ENCODE results near the gene SEMA3D. TPM values are rescaled to one million over a fixed set of nuclear protein-coding genes. Genes with fewer than 3 reads are reported as not detected.

Gene SEMA3D
- total RNA-seq: not detected

GRCh38 chr7:85186521-85187241 is at the start of gene SEMA3D:
Gene SEMA3D, minus strand, starts transcription at chr7:85187056. Its CDS starts 65,165 bp downstream, at chr7:85121891.
- ATAC-seq (peak in 1 of 2 donors; percentile 83), DNase-seq (ENCODE audit: low spot score in 2 of 2) (peak in 1 of 2 donors; percentile 36)
- H3K27ac Mint-ChIP-seq: no peak within 1 kb of the TSS
- H3K36me3 Mint-ChIP-seq: peaks cover 8 to 9% of the 10 kb centered on the region in 2 donors
- H3K9me3 Mint-ChIP-seq: peaks cover 0 to 5% of the 10 kb centered on the region in 2 donors

GRCh38 chr7:85234730-85235129 is 47.9 kb upstream of the SEMA3D start:
- no peaks in the 10 kb centered on the region for H3K36me3 Mint-ChIP-seq
- no peak overlapping the region for H3K27ac Mint-ChIP-seq
- DNase-seq (ENCODE audit: low spot score in 2 of 2) (no peak), ATAC-seq (no peak)
- H3K9me3 Mint-ChIP-seq: peaks cover 0 to 16% of the 10 kb centered on the region in 2 donors

GRCh38 chr7:85232068-85232467 is 45.2 kb upstream of the SEMA3D start:
- ATAC-seq (no peak), DNase-seq (ENCODE audit: low spot score in 2 of 2) (no peak)
- Mint-ChIP-seq H3K27ac (no peak overlapping the region), H3K9me3 (peaks cover 0 to 13% of the 10 kb centered on the region in 2 donors), H3K36me3 (no peaks in the 10 kb centered on the region)

- DNase-seq (ENCODE audit: low spot score in 2 of 2): no peak
- no peaks in the 10 kb centered on the region for H3K36me3 Mint-ChIP-seq
- ATAC-seq: no peak
- H3K27ac Mint-ChIP-seq: no peak overlapping the region
- H3K9me3 Mint-ChIP-seq: peaks cover 0 to 13% of the 10 kb centered on the region in 2 donors
Measured at GRCh38 chr7:85230623-85231022, 43.8 kb upstream of the SEMA3D start.

- no peak for DNase-seq (ENCODE audit: low spot score in 2 of 2)
- H3K36me3 Mint-ChIP-seq: no peaks in the 10 kb centered on the region
- ATAC-seq: no peak
- H3K9me3 Mint-ChIP-seq: peaks cover 0 to 13% of the 10 kb centered on the region in 2 donors
- no peak overlapping the region for H3K27ac Mint-ChIP-seq
Measured at GRCh38 chr7:85229544-85229943, 42.7 kb upstream of the SEMA3D start.

- H3K9me3 Mint-ChIP-seq: peaks cover 0 to 8% of the 10 kb centered on the region in 2 donors
- DNase-seq (ENCODE audit: low spot score in 2 of 2) (no peak), ATAC-seq (no peak)
- H3K36me3 Mint-ChIP-seq: no peaks in the 10 kb centered on the region
- no peak overlapping the region for H3K27ac Mint-ChIP-seq
Measured at GRCh38 chr7:85226361-85227085, 39.7 kb upstream of the SEMA3D start.

GRCh38 chr7:85224171-85224570 is 37.3 kb upstream of the SEMA3D start:
- Mint-ChIP-seq H3K27ac (no peak overlapping the region), H3K36me3 (no peaks in the 10 kb centered on the region), H3K9me3 (no peaks in the 10 kb centered on the region)
- DNase-seq (ENCODE audit: low spot score in 2 of 2) (no peak), ATAC-seq (no peak)

- no peak overlapping the region for H3K27ac Mint-ChIP-seq
- H3K36me3 Mint-ChIP-seq: no peaks in the 10 kb centered on the region
- H3K9me3 Mint-ChIP-seq: no peaks in the 10 kb centered on the region
- DNase-seq (ENCODE audit: low spot score in 2 of 2) (no peak), ATAC-seq (no peak)
Measured at GRCh38 chr7:85222522-85222921, 35.7 kb upstream of the SEMA3D start.

GRCh38 chr7:85221796-85222195 is 34.9 kb upstream of the SEMA3D start:
- no peaks in the 10 kb centered on the region for H3K36me3 Mint-ChIP-seq
- DNase-seq (ENCODE audit: low spot score in 2 of 2) (no peak), ATAC-seq (no peak)

GRCh38 chr7:85220651-85221050 is 33.8 kb upstream of the SEMA3D start:
- H3K9me3 Mint-ChIP-seq: no peaks in the 10 kb centered on the region
- DNase-seq (ENCODE audit: low spot score in 2 of 2) (no peak), ATAC-seq (no peak)
- H3K36me3 Mint-ChIP-seq: no peaks in the 10 kb centered on the region
- H3K27ac Mint-ChIP-seq: no peak overlapping the region

More at GRCh38 chr7:85221796-85222195, 34.9 kb upstream of the SEMA3D start:
- H3K27ac Mint-ChIP-seq: no peak overlapping the region
- H3K9me3 Mint-ChIP-seq: no peaks in the 10 kb centered on the region

- Mint-ChIP-seq H3K9me3 (no peaks in the 10 kb centered on the region), H3K36me3 (no peaks in the 10 kb centered on the region), H3K27ac (no peak overlapping the region)
- ATAC-seq: no peak
- DNase-seq (ENCODE audit: low spot score in 2 of 2): no peak
Measured at GRCh38 chr7:85220023-85220422, 33.2 kb upstream of the SEMA3D start.

- Mint-ChIP-seq H3K36me3 (no peaks in the 10 kb centered on the region), H3K9me3 (no peaks in the 10 kb centered on the region), H3K27ac (no peak overlapping the region)
Measured at GRCh38 chr7:85217085-85217484, 30.2 kb upstream of the SEMA3D start.

GRCh38 chr7:85215098-85215497 is 28.2 kb upstream of the SEMA3D start:
- no peaks in the 10 kb centered on the region for H3K36me3 Mint-ChIP-seq
- no peaks in the 10 kb centered on the region for H3K9me3 Mint-ChIP-seq
- ATAC-seq (no peak), DNase-seq (ENCODE audit: low spot score in 2 of 2) (no peak)
- no peak overlapping the region for H3K27ac Mint-ChIP-seq

More at GRCh38 chr7:85217085-85217484, 30.2 kb upstream of the SEMA3D start:
- ATAC-seq (no peak), DNase-seq (ENCODE audit: low spot score in 2 of 2) (no peak)

GRCh38 chr7:85213500-85213899 is 26.6 kb upstream of the SEMA3D start:
- Mint-ChIP-seq H3K9me3 (no peaks in the 10 kb centered on the region), H3K36me3 (no peaks in the 10 kb centered on the region), H3K27ac (no peak overlapping the region)
- ATAC-seq (no peak), DNase-seq (ENCODE audit: low spot score in 2 of 2) (no peak)

- Mint-ChIP-seq H3K36me3 (peaks cover 0 to 5% of the 10 kb centered on the region in 2 donors), H3K27ac (no peak overlapping the region), H3K9me3 (peaks cover 9 to 10% of the 10 kb centered on the region in 2 donors)
- no peak for DNase-seq (ENCODE audit: low spot score in 2 of 2)
- ATAC-seq: no peak
Measured at GRCh38 chr7:85205754-85206153, 18.9 kb upstream of the SEMA3D start.

GRCh38 chr7:85204496-85204895 is 17.6 kb upstream of the SEMA3D start:
- ATAC-seq: no peak
- Mint-ChIP-seq H3K36me3 (peaks cover 0 to 5% of the 10 kb centered on the region in 2 donors), H3K27ac (no peak overlapping the region), H3K9me3 (peaks cover 16 to 17% of the 10 kb centered on the region in 2 donors)
- DNase-seq (ENCODE audit: low spot score in 2 of 2): no peak

GRCh38 chr7:85204061-85204460 is 17.2 kb upstream of the SEMA3D start:
- no peak for ATAC-seq
- Mint-ChIP-seq H3K9me3 (peaks cover 16 to 21% of the 10 kb centered on the region in 2 donors), H3K36me3 (peaks cover 0 to 5% of the 10 kb centered on the region in 2 donors)

More at GRCh38 chr7:85204061-85204460, 17.2 kb upstream of the SEMA3D start:
- no peak overlapping the region for H3K27ac Mint-ChIP-seq
- no peak for DNase-seq (ENCODE audit: low spot score in 2 of 2)
